H1 (cell line): ENCODE data around the gene ZNF488.

ENCODE experiments used
- EP300 ChIP-seq, 2 experiments: IDR thresholded peaks; 1 replicate in 1 of 2; 2 replicates in 1 of 2; pipeline ENCODE4 v1.6.1; 2011 to 2012; ENCODE audit warnings: low read depth in 2 of 2, low read length in 2 of 2, mild to moderate bottlenecking in 2 of 2, borderline replicate concordance in 1 of 2, inconsistent platforms in 1 of 2, moderate library complexity in 1 of 2
- HDAC2 ChIP-seq, 2 experiments: fragments of 300-600 bp in 1 of 2; sonication (generic) in 1 of 2; IDR thresholded peaks; 2 replicates each; pipeline ENCODE4 v1.6.1; 2011 to 2012; ENCODE audit warnings: low read depth in 2 of 2, low read length in 2 of 2, mild to moderate bottlenecking in 2 of 2, moderate library complexity in 2 of 2, borderline replicate concordance in 1 of 2, inconsistent platforms in 1 of 2
- JUN ChIP-seq: IDR thresholded peaks from 2 replicates; pipeline ENCODE4 v1.6.1; 2011; ENCODE audit warnings: low read depth, mild to moderate bottlenecking, improper control_type of control experiment, low read length
- POLR2A ChIP-seq, 2 experiments: IDR thresholded peaks; 1 replicate in 1 of 2; 2 replicates in 1 of 2; pipeline ENCODE4 v1.6.1; 2011; ENCODE audit warnings: low read depth in 2 of 2, low read length in 2 of 2, mild to moderate bottlenecking in 2 of 2; ENCODE audit errors: control extremely low read depth in 1 of 2
- POLR2AphosphoS5 ChIP-seq: IDR thresholded peaks from 2 replicates; pipeline ENCODE4 v1.6.1; 2011; ENCODE audit warnings: low read depth, low read length
- RBBP5 ChIP-seq: IDR thresholded peaks from 2 replicates; pipeline ENCODE4 v1.7.1; 2012; ENCODE audit warnings: low read depth, mild to moderate bottlenecking, inconsistent platforms, low read length, moderate library complexity, borderline replicate concordance
- RFX5 ChIP-seq: IDR thresholded peaks from 2 replicates; pipeline ENCODE4 v1.6.1; 2011; ENCODE audit warnings: low read depth, low read length, improper control_type of control experiment, borderline replicate concordance
- RXRA ChIP-seq: IDR thresholded peaks from 2 replicates; pipeline ENCODE4 v1.6.1; 2011; ENCODE audit warnings: low read depth, mild to moderate bottlenecking, low read length, moderate library complexity; ENCODE audit not compliant: insufficient read depth
- SP4 ChIP-seq: IDR thresholded peaks from 2 replicates; pipeline ENCODE4 v1.6.1; 2012; ENCODE audit warnings: low read length, inconsistent platforms
- SRF ChIP-seq: IDR thresholded peaks from 2 replicates; pipeline ENCODE4 v1.6.1; 2011; ENCODE audit warnings: mild to moderate bottlenecking, low read depth, low read length, moderate library complexity
- TAF7 ChIP-seq: optimal IDR thresholded peaks from 2 replicates; pipeline ENCODE3; 2011; ENCODE audit warnings: low read depth, mild to moderate bottlenecking, inconsistent platforms, low read length, moderate library complexity, borderline replicate concordance
- TF ChIP-seq, protein P1 (sequence below), 3 experiments: IDR thresholded peaks; 1 replicate in 2 of 3; 2 replicates in 1 of 3; pipeline versions ENCODE4 v1.5.1 to v1.6.1; 2011; ENCODE audit warnings: low read length in 3 of 3, mild to moderate bottlenecking in 3 of 3, inconsistent platforms in 2 of 3, low read depth in 1 of 3, moderate library complexity in 1 of 3; ENCODE audit not compliant: insufficient read depth in 1 of 3; ENCODE audit errors: control extremely low read depth in 1 of 3

DNA sequence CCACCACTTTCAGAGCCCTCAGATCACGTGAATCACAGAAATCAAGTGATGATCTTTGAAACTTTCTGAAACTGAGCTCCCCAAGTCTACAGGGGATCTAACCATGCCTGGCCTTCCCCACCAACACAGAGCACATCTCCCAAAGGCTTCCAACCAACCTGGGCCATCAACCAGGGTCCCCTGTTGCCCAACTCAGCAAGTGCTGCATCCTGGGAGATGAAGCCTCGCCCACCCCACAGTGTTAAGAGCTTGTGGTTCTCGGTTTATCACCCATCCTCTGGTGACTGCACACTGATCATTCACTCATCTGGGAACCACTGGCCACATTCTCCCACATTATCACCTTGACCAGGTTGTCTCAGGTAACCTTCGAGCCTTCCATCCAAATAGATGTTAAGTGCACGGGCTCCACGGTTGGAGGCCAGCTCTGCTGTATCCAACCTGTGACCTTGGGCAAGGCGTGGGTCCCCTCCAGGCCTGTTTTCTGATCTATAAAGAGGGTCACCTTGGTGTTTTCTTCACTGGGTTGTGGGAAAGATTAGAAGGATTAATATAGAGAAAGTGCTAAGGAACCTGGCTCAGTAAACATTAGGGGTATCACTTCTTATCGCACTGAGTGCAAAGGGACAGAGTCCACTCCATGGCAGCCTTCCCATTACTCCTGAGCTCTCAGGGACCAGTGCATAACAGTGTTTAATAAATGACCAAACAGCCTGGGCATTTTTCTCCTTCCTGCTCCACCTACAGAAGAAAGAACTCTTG is 3.6 kb downstream of the ZNF488 start:
- TF ChIP-seq POLR2AphosphoS5 (no peak), JUN (no peak), POLR2A (IDR thresholded peaks at IDR 0.05; ENCODE audit: control extremely low read depth in 1 of 2, low read depth in 2 of 2, low read length in 2 of 2) (no peak), RBBP5 (no peak), RFX5 (no peak), TAF7 (no peak), EP300 (IDR thresholded peaks at IDR 0.05; ENCODE audit: borderline replicate concordance in 1 of 2, low read depth in 2 of 2, low read length in 2 of 2) (no peak), RXRA (no peak), SP4 (no peak), SRF (no peak), HDAC2 (IDR thresholded peaks at IDR 0.05; ENCODE audit: borderline replicate concordance in 1 of 2, low read depth in 2 of 2, low read length in 2 of 2) (no peak)
- TF ChIP-seq, protein P1, sequence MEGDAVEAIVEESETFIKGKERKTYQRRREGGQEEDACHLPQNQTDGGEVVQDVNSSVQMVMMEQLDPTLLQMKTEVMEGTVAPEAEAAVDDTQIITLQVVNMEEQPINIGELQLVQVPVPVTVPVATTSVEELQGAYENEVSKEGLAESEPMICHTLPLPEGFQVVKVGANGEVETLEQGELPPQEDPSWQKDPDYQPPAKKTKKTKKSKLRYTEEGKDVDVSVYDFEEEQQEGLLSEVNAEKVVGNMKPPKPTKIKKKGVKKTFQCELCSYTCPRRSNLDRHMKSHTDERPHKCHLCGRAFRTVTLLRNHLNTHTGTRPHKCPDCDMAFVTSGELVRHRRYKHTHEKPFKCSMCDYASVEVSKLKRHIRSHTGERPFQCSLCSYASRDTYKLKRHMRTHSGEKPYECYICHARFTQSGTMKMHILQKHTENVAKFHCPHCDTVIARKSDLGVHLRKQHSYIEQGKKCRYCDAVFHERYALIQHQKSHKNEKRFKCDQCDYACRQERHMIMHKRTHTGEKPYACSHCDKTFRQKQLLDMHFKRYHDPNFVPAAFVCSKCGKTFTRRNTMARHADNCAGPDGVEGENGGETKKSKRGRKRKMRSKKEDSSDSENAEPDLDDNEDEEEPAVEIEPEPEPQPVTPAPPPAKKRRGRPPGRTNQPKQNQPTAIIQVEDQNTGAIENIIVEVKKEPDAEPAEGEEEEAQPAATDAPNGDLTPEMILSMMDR (IDR thresholded peaks at IDR 0.05; ENCODE audit: control extremely low read depth in 1 of 3, insufficient read depth in 1 of 3, low read depth in 1 of 3, low read length in 3 of 3): no peak
